Heart left ventricle (tissue), 16 donors: Measurements from ENCODE around the gene ASAP3. TPM values are rescaled to one million over a fixed set of nuclear protein-coding genes. Genes with fewer than 3 reads are reported as not detected.

Experiments
- ATAC-seq, 4 donors: fragments of 200-7000 bp; cut with Tn5 transposase; one replicate each; pipeline ENCODE4 v1.9.1; 2020 to 2022; ENCODE audit warnings: moderate library complexity in 4 of 4, mild to moderate bottlenecking in 3 of 4, moderate number of reproducible peaks in 1 of 4
- DNase-seq, 5 donors: peaks; one replicate each; pipeline ENCODE4 v3.0.0-alpha.2; 2020
- H3K27ac ChIP-seq, 12 donors: fragments of 200-600 bp; sonication (generic) in 4 of 12; one replicate each; pipeline versions ENCODE4 v1.5.0 to v1.8.0; 2016 to 2022; ENCODE audit warnings: mild to moderate bottlenecking in 2 of 12
- H3K27me3 ChIP-seq, 9 donors: fragments of 200-600 bp; sonication (generic) in 2 of 9; one replicate each; pipeline versions ENCODE4 v1.5.1 to v1.8.0; 2016 to 2022; ENCODE audit warnings: mild to moderate bottlenecking in 3 of 9
- H3K36me3 ChIP-seq, 9 donors: fragments of 200-600 bp; sonication (generic) in 2 of 9; one replicate each; pipeline versions ENCODE4 v1.5.0 to v1.8.0; 2018 to 2022; ENCODE audit warnings: mild to moderate bottlenecking in 2 of 9
- H3K4me1 ChIP-seq, 12 donors: fragments of 200-600 bp; sonication (generic) in 4 of 12; one replicate each; pipeline versions ENCODE4 v1.5.0 to v1.8.0; 2016 to 2022; ENCODE audit warnings: mild to moderate bottlenecking in 3 of 12
- H3K4me3 ChIP-seq, 12 donors: fragments of 200-600 bp; sonication (generic) in 4 of 12; one replicate each; pipeline versions ENCODE4 v1.5.0 to v1.8.0; 2017 to 2022; ENCODE audit warnings: mild to moderate bottlenecking in 9 of 12, moderate library complexity in 4 of 12
- H3K9me3 ChIP-seq, 12 donors: fragments of 200-600 bp; sonication (generic) in 4 of 12; one replicate each; pipeline versions ENCODE4 v1.5.0 to v1.8.0; 2016 to 2022; ENCODE audit warnings: mild to moderate bottlenecking in 1 of 12
- CTCF ChIP-seq, 12 donors: fragments of 200-600 bp; sonication (generic) in 4 of 12; IDR thresholded peaks; one replicate each; pipeline versions ENCODE4 v1.5.0 to v1.8.0; 2018 to 2022; ENCODE audit warnings: antibody characterized with exemption in 12 of 12, mild to moderate bottlenecking in 5 of 12
- POLR2A ChIP-seq, 2 donors: fragments of 450-650 bp; IDR thresholded peaks; one replicate each; pipeline ENCODE4 v1.6.1; 2017; ENCODE audit warnings: antibody characterized with exemption in 2 of 2, mild to moderate bottlenecking in 2 of 2, moderate library complexity in 2 of 2
- WGBS, 4 donors: extraction: QIAGEN DNeasy Blood & Tissue Kit in 2 of 4; methylation state at CpG; one replicate each; pipeline versions ENCODE4 v1.1.5 to v1.1.7; 2013 to 2018; 5-methylcytosine and 5-hydroxymethylcytosine counted together
- intact Hi-C, 10 donors: fragments of 100-400 bp; cut with DNase I; formaldehyde crosslinking; loops; one replicate each; pipeline versions ENCODE4 v1.11.1 to v1.14.2; 2022
- polyA plus RNA-seq, 2 donors: library from polyadenylated mRNA; stranded (reverse); fragments of 200-250 nt; gene quantifications; one replicate each; pipeline ENCODE4 v1.2.3, GENCODE V29; 2013
- total RNA-seq, 9 donors: library from RNA; depleted of rRNA in 2 of 9; stranded (reverse); fragments of >200 nt in 2 of 9; fragmentation: NEBNext Ultra II Directional in 3 of 9; extraction: Animal tissue kit (Norgen Biotek cat#: 25700) in 3 of 9; gene quantifications; one replicate each; pipeline versions ENCODE4 v1.1.0 to v1.2.4, GENCODE V29; 2016 to 2023
- donor health status: ischemic (EF 13 %, LVEDD 7.1; RV severe dilation, severe dysfunction).
- donor health status: healthy with polysubstance abuse.
- donor health status: DM: no; HTN: yes; CAD: no.
- donor health status: DM: no; HTN: no; CAD: no.
- donor health status: ischemic (EF 25% LVEDD 6.9; RV normal size, moderate dysfunction).
- donor health status: ischemic (EF 25% LVEDD 5.7; RV mildly dilated, moderate dysfunction).
- donor health status: healthy.
- donor health status: DM: yes; HTN: yes; CAD: no.
- donor health status: ischemic (EF 35%, LVEDD 5.7; RV mildly dilated, moderate dysfunction).
- donor health status: nonischemic (EF 11% LVEDD 7.7; RV severe dilation, severe dysfunction).
- donor health status: DM: yes; HTN: yes; CAD: no.
- donor health status: PGD.
- donor health status: ischemic (EF 29% LVEDD 5.4; RV normal size, mild dysfunction).
- donor health status: nonischemic (EF 23%, LVEDD 6.1; RV moderate dilation, normal function).

The ASAP3 gene
- total and polyA plus RNA-seq, 11 donors: 22.4 to 86.1 (median 35.8) TPM

GRCh38 chr1:23530747-23531561 is 47.0 kb upstream of the ASAP3 start, which contains the start of gene E2F2:
E2F2 (minus strand) TSS chr1:23531233; CDS start chr1:23530793, 440 bp downstream.
- peak within 1 kb of the TSS; percentile 26 to 74 (median 54) for H3K4me3 ChIP-seq
- peak; percentile 76 to 93 (median 82) for ATAC-seq
- H3K36me3 ChIP-seq: no peaks in the 10 kb centered on the region
- DNase-seq: peak; percentile 81 to 92 (median 89)
- H3K9me3 ChIP-seq: no peaks in the 10 kb centered on the region
- WGBS, 4 donors: 0% methylated on average over 44 to 85 of the region's 85 CpGs
- peaks cover 0 to 14% (median 0%) of the 10 kb centered on the region in 9 donors for H3K27me3 ChIP-seq
- peak in 3 of 12 donors; percentile 14 to 30 (median 20) for TF ChIP-seq CTCF (IDR thresholded peaks at IDR 0.05)
- no peak for TF ChIP-seq POLR2A (IDR thresholded peaks at IDR 0.05)
- intact Hi-C loops: loop anchor here in 2 of 10 donors (5.0 to 10.0 kb wide), 3 partner anchors 34 to 236 kb away; partner anchors contain the start of gene HNRNPR (in 1 of the 2)
- peak within 1 kb of the TSS in 3 of 12 donors; percentile 10 to 45 (median 24) for H3K27ac ChIP-seq
- H3K4me1 ChIP-seq: peaks cover 7 to 80% (median 25%) of the 10 kb centered on the region in 12 donors

DNA sequence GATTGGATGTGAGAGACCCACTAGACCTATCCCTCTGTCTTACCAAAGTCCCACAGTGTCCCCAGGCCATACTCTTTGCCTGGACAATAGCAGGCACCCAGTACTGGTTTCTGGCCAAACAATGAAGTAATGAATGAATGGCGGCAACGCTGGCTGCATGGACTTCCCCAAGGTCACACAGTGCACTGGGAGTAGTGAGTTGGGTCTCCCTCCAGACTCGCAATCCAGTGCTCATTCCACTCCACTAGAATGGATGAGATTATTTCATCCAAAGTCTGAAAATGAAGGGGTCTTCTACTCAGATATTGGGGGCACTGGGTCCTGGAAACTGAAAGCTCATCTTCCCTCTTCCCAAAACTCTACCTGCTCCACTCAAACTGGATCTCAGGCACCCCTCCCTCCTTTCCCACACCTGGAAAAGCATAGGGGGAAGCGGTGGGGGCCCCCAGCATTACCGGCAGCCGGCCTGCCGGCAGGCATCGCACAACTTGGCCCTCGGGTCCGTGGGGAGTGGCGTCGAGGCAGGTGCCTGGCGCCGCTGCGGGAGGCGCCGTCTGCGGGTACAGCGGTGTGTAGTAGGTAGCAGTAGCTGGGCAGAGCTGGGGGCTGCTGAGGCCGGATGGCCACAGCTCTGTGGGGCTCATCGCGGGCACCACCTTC is 46.2 kb upstream of the ASAP3 start:
- WGBS, 4 donors: 7 to 9% (median 8%) methylated on average over 9 to 22 of the region's 22 CpGs
- Histone ChIP-seq H3K4me1 (peaks cover 7 to 87% (median 25%) of the 10 kb centered on the region in 12 donors), H3K36me3 (no peaks in the 10 kb centered on the region), H3K9me3 (no peaks in the 10 kb centered on the region), H3K4me3 (peak overlapping the region; percentile 26 to 74 (median 54)), H3K27me3 (peaks cover 0 to 14% (median 0%) of the 10 kb centered on the region in 9 donors), H3K27ac (peak overlapping the region in 1 of 12 donors; percentile 7)
- no peak for DNase-seq
- no peak for ATAC-seq
- TF ChIP-seq CTCF (IDR thresholded peaks at IDR 0.05) (no peak), POLR2A (IDR thresholded peaks at IDR 0.05) (no peak)
- intact Hi-C loops: loop anchor here in 2 of 10 donors (5.0 to 10.0 kb wide), 3 partner anchors 33 to 235 kb away; partner anchors contain the start of gene HNRNPR (in 1 of the 2)

DNA sequence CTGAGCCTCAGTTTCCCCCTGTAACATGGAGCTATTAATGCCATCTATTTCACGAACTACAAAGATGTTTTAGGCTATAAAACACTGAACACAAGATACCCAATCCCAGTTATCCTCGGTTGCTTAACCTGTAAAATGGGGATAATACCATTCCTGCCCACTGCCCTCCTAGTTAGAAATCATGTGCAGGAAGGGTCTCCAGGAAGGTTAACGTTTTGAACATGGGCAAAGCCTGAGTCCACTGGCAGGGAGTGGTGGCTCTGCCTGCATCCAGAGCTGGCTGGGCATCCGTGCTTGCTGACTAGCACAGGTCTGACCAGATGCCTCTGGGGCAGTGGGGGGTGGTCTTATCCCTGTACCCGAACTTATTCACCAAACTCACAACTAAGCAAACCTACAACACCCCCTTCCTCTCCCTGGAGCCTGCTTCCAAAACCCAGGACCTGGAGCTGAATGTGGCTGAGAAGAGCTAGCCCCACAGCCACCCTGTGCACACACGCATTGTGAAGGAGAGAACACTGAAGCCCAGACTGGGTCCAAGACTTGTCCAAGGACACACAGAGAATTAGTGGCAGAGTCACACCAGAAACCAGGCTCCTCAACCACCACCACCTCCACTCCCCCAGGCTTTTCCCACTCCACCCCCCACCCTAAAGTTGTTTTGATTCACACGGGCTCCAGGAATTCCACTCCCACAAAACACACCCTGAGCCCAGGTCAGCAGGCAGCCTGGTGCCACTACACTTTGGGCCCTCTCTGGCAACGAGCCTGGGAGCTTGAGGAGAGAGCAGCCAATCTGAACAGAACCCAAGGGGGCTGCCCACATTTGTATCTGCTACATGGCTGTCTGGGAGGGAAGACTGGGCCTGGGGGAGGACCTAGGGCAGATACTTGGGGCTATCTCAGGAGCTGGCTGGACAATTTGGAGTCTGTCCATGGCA is 45.4 kb upstream of the ASAP3 start:
- ATAC-seq: no peak
- H3K4me1 ChIP-seq: peaks cover 7 to 95% (median 25%) of the 10 kb centered on the region in 12 donors
- H3K4me3 ChIP-seq: peak overlapping the region in 1 of 12 donors; percentile 74
- H3K9me3 ChIP-seq: no peaks in the 10 kb centered on the region
- peak overlapping the region in 1 of 12 donors; percentile 87 for H3K27ac ChIP-seq
- 55 to 68% (median 60%) methylated on average over 6 to 8 of the region's 8 CpGs for WGBS, 4 donors
- H3K27me3 ChIP-seq: peaks cover 0 to 14% (median 0%) of the 10 kb centered on the region in 9 donors
- intact Hi-C loops: loop anchor here in 2 of 10 donors (5.0 to 10.0 kb wide), 3 partner anchors 32 to 235 kb away; partner anchors contain the start of gene HNRNPR (in 1 of the 2)
- TF ChIP-seq POLR2A (IDR thresholded peaks at IDR 0.05) (no peak), CTCF (IDR thresholded peaks at IDR 0.05) (no peak)
- DNase-seq: no peak
- H3K36me3 ChIP-seq: no peaks in the 10 kb centered on the region
